ENCODE results near the gene ARL4A. TPM values are rescaled to one million over a fixed set of nuclear protein-coding genes. Genes with fewer than 3 reads are reported as not detected.

The ARL4A gene
- total and polyA plus RNA-seq, 10 of the 15 experiments (the other 5 are each of a cell fraction or from before 2014, with no cell fraction given) = 0.35 to 4.6 (median 2.7) TPM

- BruUV-seq (replicated peaks) = no TSS peak
These were observed 2.8 kb downstream of the ARL4A start for GRCh38 chr7:12690041-12690878.

More at GRCh38 chr7:12690041-12690878, 2.8 kb downstream of the ARL4A start:
- in situ Hi-C loops (cut with MboI) (no loop called here), intact Hi-C loops (cut with micrococcal nuclease; ENCODE audit: unreplicated experiment) (no loop called here)
- CTCF ChIA-PET = interaction anchor here (0.6 to 1.2 kb wide), 2 partner anchors 51 to 572 kb away, joined by 3 to 4 read pairs; no protein-coding TSS in a partner anchor
- DNase-seq (ENCODE audit: low read depth, low spot score) (no peak), FAIRE-seq (no peak), ATAC-seq (no peak)
- Histone ChIP-seq H3K27me3 (replicated peaks in 1 of 2; ENCODE audit: control insufficient read depth in 2 of 2, insufficient read depth in 2 of 2, low read length in 1 of 2) (no peaks in the 10 kb centered on the region), H2AFZ (ENCODE audit: control insufficient read depth, low read depth, low read length) (no peak overlapping the region), H3K36me3 (ENCODE audit: control insufficient read depth in 2 of 2, insufficient read depth in 2 of 2, low read length in 1 of 2) (no peaks in the 10 kb centered on the region), H4K20me1 (ENCODE audit: control insufficient read depth, insufficient read depth) (no peaks in the 10 kb centered on the region), H3K9ac (ENCODE audit: control insufficient read depth, insufficient read depth, low read length) (no peak overlapping the region), H3K4me3 (no peak overlapping the region), H3K27ac (ENCODE audit: control insufficient read depth, insufficient read depth) (no peak overlapping the region), H3K9me3 (replicated peaks; ENCODE audit: control insufficient read depth, insufficient read depth, low read length) (no peaks in the 10 kb centered on the region; the same call in 2 of the 3 replicates), H3K79me2 (ENCODE audit: control insufficient read depth, insufficient read depth, low read length) (no peaks in the 10 kb centered on the region), H3K4me2 (ENCODE audit: control insufficient read depth, insufficient read depth) (no peak overlapping the region), H3K4me1 (ENCODE audit: control insufficient read depth, insufficient read depth, low read length) (peaks cover 4% of the 10 kb centered on the region; the same call in 1 of the 2 replicates)
- POLR2A ChIA-PET = interaction anchor here (0.7 kb wide), 1 partner anchor 29 kb away, joined by 5 read pairs; no protein-coding TSS in a partner anchor
- SMC1A ChIA-PET (ENCODE audit: uncharacterized antibody, unreplicated experiment) = interaction anchor here (0.6 kb wide), 1 partner anchor 452 kb away, joined by 4 read pairs; no protein-coding TSS in a partner anchor
- no peak for TF ChIP-seq ELK1 (IDR thresholded peaks at IDR 0.05; ENCODE audit: low read depth, low read length)
- TF ChIP-seq ZNF592 (IDR thresholded peaks at IDR 0.05) = no peak
- no peak for TF ChIP-seq PAX5 (IDR thresholded peaks at IDR 0.05; ENCODE audit: borderline replicate concordance, low read depth, low read length)
- TF ChIP-seq TBL1XR1 (IDR thresholded peaks at IDR 0.05; ENCODE audit: low read depth, low read length) = no peak
- no peak for TF ChIP-seq CREM (IDR thresholded peaks at IDR 0.05; ENCODE audit: low read depth)
- TF ChIP-seq IRF3 (IDR thresholded peaks at IDR 0.05) = no peak
- TF ChIP-seq IRF5 (IDR thresholded peaks at IDR 0.05; ENCODE audit: borderline replicate concordance) = no peak
- no peak for TF ChIP-seq ZBED1 (IDR thresholded peaks at IDR 0.05; ENCODE audit: borderline replicate concordance)
- no peak for TF ChIP-seq POLR2AphosphoS2 (IDR thresholded peaks at IDR 0.05; ENCODE audit: low read depth, low read length)
- no peak for TF ChIP-seq ASH2L (IDR thresholded peaks at IDR 0.05; ENCODE audit: borderline replicate concordance, low read depth)
- TF ChIP-seq JUND (IDR thresholded peaks at IDR 0.05; ENCODE audit: low read depth, low read length) = no peak
- TF ChIP-seq RUNX3 (IDR thresholded peaks at IDR 0.05; ENCODE audit: low read length) = no peak
- WGBS (ENCODE audit: insufficient coverage, insufficient replicate concordance, low lambda C conversion rate, missing lambda C conversion rate) = 95% methylated on average over 1 of the region's 1 CpG
- RAD21 ChIA-PET (ENCODE audit: unreplicated experiment) = interaction anchor here (1.1 kb wide), 2 partner anchors 10 to 15 kb away, joined by 3 to 4 read pairs; no protein-coding TSS in a partner anchor
